HCT116 (cell line): ENCODE measurements around the gene FZR1. TPM values are rescaled to one million over a fixed set of nuclear protein-coding genes. Genes with fewer than 3 reads are reported as not detected.

Source experiments
- ATAC-seq: fragments of 200-7000 bp; cut with Tn5 transposase; 2 replicates; pipeline ENCODE4 v1.9.1; 2020; ENCODE audit warnings: mild to moderate bottlenecking, moderate library complexity
- BruUV-seq: library from RNA; stranded (reverse); fragments of 400-500 nt; replicated peaks from 2 replicates; lab custom pipeline; 2021; lab: Mats Ljungman, UMichigan
- CTCF ChIA-PET: fragments of 300-600 bp; sonication (Branson Sonifier 250); formaldehyde crosslinking; loops from one replicate; lab custom pipeline; 2021; ENCODE audit warnings: antibody characterized with exemption; lab: Charles Lee
- POLR2A ChIA-PET: fragments of 300-600, 350-600 bp; sonication (Branson Sonifier 250); formaldehyde crosslinking; loops from one replicate; lab custom pipeline; 2021; ENCODE audit warnings: antibody characterized with exemption; lab: Charles Lee
- RAD21 ChIA-PET, 2 experiments: fragments of 300-600 bp; sonication (Branson Sonifier 250); formaldehyde crosslinking; loops; one replicate each; lab custom pipeline; 2023; ENCODE audit warnings: low total read pairs in 2 of 2; ENCODE audit not compliant: uncharacterized antibody in 2 of 2, unreplicated experiment in 2 of 2, low non-redundant PET in 1 of 2; lab: Charles Lee
- DNase-seq: peaks from one replicate; pipeline ENCODE4 v3.0.0-alpha.2; 2010; ENCODE audit warnings: low read depth, low spot score
- H2AFZ ChIP-seq: fragments of 200-600 bp; shearing (Covaris generic), sonication (generic); 2 replicates; pipeline ENCODE4 v1.6.1; 2017; ENCODE audit warnings: low read depth, mixed run types, mixed read lengths, antibody characterized with exemption, low read length; ENCODE audit not compliant: poor library complexity, severe bottlenecking
- H3K27ac ChIP-seq: 2 replicates; pipeline ENCODE4 v1.5.1; 2012; ENCODE audit warnings: low read depth, low read length
- H3K27me3 ChIP-seq: fragments of 200-600 bp; sonication (generic); 2 replicates; pipeline ENCODE4 v1.6.1; 2016; ENCODE audit warnings: mixed run types, low read length, mixed read lengths; ENCODE audit not compliant: insufficient read depth
- H3K36me3 ChIP-seq, 2 experiments: fragments of 200-500 bp in 1 of 2; fragments of 200-600 bp in 1 of 2; sonication (Bioruptor generic) in 1 of 2; sonication (generic) in 1 of 2; 2 replicates each; pipeline versions ENCODE4 v1.5.1 to v1.6.1; 2014 to 2016; ENCODE audit warnings: low read length in 2 of 2, inconsistent platforms in 1 of 2, mixed read lengths in 1 of 2, mixed run types in 1 of 2; ENCODE audit not compliant: insufficient read depth in 2 of 2, control insufficient read depth in 1 of 2
- H3K4me1 ChIP-seq, 2 experiments: fragments of 200-600 bp in 1 of 2; sonication (generic) in 1 of 2; 2 replicates each; pipeline versions ENCODE4 v1.5.1 to v1.6.1; 2012 to 2017; ENCODE audit warnings: low read length in 2 of 2, inconsistent platforms in 1 of 2, mild to moderate bottlenecking in 1 of 2, mixed read lengths in 1 of 2, mixed run types in 1 of 2, moderate library complexity in 1 of 2; ENCODE audit not compliant: insufficient read depth in 2 of 2, control insufficient read depth in 1 of 2
- H3K4me2 ChIP-seq: fragments of 200-600 bp; sonication (generic); 2 replicates; pipeline ENCODE4 v1.6.1; 2017; ENCODE audit warnings: mixed run types, low read length, mixed read lengths
- H3K4me3 ChIP-seq, 2 experiments: fragments of 200-600 bp in 1 of 2; sonication (generic) in 1 of 2; replicated peaks in 1 of 2; 2 replicates each; pipeline ENCODE4 v1.5.1; 2011 to 2016; ENCODE audit warnings: low read length in 2 of 2, control low read depth in 1 of 2, low read depth in 1 of 2, mild to moderate bottlenecking in 1 of 2, mixed read lengths in 1 of 2, mixed run types in 1 of 2
- H3K79me2 ChIP-seq: fragments of 200-600 bp; sonication (generic); 2 replicates; pipeline ENCODE4 v1.6.1; 2017; ENCODE audit warnings: mild to moderate bottlenecking, mixed run types, low read length, moderate library complexity, mixed read lengths; ENCODE audit not compliant: insufficient read depth
- H3K9ac ChIP-seq: fragments of 200-600 bp; sonication (generic); 2 replicates; pipeline ENCODE4 v1.6.1; 2016; ENCODE audit warnings: low read length, mixed read lengths
- H3K9me2 ChIP-seq: fragments of 200-600 bp; sonication (generic), shearing (Covaris generic); 2 replicates; pipeline ENCODE4 v1.6.1; 2017; ENCODE audit warnings: mixed run types, mild to moderate bottlenecking, moderate library complexity; ENCODE audit not compliant: insufficient read depth
- H3K9me3 ChIP-seq, 2 experiments: fragments of 200-500 bp in 1 of 2; fragments of 200-600 bp in 1 of 2; sonication (Bioruptor generic) in 1 of 2; sonication (generic) in 1 of 2; 2 replicates each; pipeline ENCODE4 v1.6.1; 2014 to 2017; ENCODE audit warnings: low read length in 2 of 2, mixed read lengths in 2 of 2, inconsistent platforms in 1 of 2, low read depth in 1 of 2, mild to moderate bottlenecking in 1 of 2, mixed run types in 1 of 2, moderate library complexity in 1 of 2; ENCODE audit not compliant: control insufficient read depth in 1 of 2, insufficient read depth in 1 of 2
- H4K20me1 ChIP-seq: fragments of 200-600 bp; sonication (generic), shearing (Covaris generic); 2 replicates; pipeline ENCODE4 v1.6.1; 2017; ENCODE audit warnings: mixed run types, mild to moderate bottlenecking, moderate library complexity; ENCODE audit not compliant: insufficient read depth
- CTCF ChIP-seq, 3 experiments: fragments of 200-600 bp in 1 of 3; sonication (generic) in 1 of 3; IDR thresholded peaks in 2 of 3; conservative IDR thresholded peaks in 1 of 3; 2 replicates each; pipeline ENCODE4 v1.5.1; 2012 to 2017; ENCODE audit warnings: low read depth in 2 of 3, low read length in 2 of 3, antibody characterized with exemption in 1 of 3, borderline replicate concordance in 1 of 3, control low read depth in 1 of 3, mild to moderate bottlenecking in 1 of 3, mixed read lengths in 1 of 3, mixed run types in 1 of 3, moderate library complexity in 1 of 3; ENCODE audit not compliant: insufficient read depth in 1 of 3
- EGR1 ChIP-seq: IDR thresholded peaks from 2 replicates; pipeline ENCODE4 v1.6.1; 2012; ENCODE audit warnings: low read depth
- ELF1 ChIP-seq: IDR thresholded peaks from 2 replicates; pipeline ENCODE4 v1.6.1; 2012; ENCODE audit warnings: low read depth, borderline replicate concordance
- SP1 ChIP-seq: IDR thresholded peaks from 2 replicates; pipeline ENCODE4 v1.6.1; 2012; ENCODE audit warnings: low read depth
- ZNF274 ChIP-seq: fragments of 200-500 bp; sonication (Bioruptor generic); IDR thresholded peaks from 2 replicates; pipeline ENCODE4 v1.6.1; 2014; ENCODE audit warnings: mild to moderate bottlenecking, low read depth, low read length, inconsistent platforms
- intact Hi-C: fragments of 100-400 bp; cut with micrococcal nuclease; formaldehyde crosslinking; loops from 2 replicates; pipeline ENCODE4 v1.10.0; 2022
- total RNA-seq: library from RNA; stranded (reverse); gene quantifications from one replicate; pipeline ENCODE4 v1.2.1, GENCODE V29; 2021; ENCODE audit not compliant: unreplicated experiment

FZR1 gene
- total RNA-seq, 1 experiment from 2014 or later, result 60.3 TPM

- POLR2A ChIA-PET, result interaction anchor here (0.9 kb wide), 1 partner anchor 1096 kb away, joined by 3 read pairs; no protein-coding TSS in a partner anchor
- ATAC-seq (no peak), DNase-seq (no peak)
- H3K9me2 ChIP-seq, result no peaks in the 10 kb centered on the region
- no peak overlapping the region; the same call in 1 of the 2 replicates for H3K27ac ChIP-seq
- no peak overlapping the region for H3K4me2 ChIP-seq
- peaks cover 11 to 17% of the 10 kb centered on the region in 2 experiments for H3K36me3 ChIP-seq
- BruUV-seq, result no TSS peak
- RAD21 ChIA-PET, result no interaction called here
- H3K9ac ChIP-seq, result no peak overlapping the region
- H3K4me3 ChIP-seq, result no peak overlapping the region
- CTCF ChIA-PET, result no interaction called here
- no peak overlapping the region for H2AFZ ChIP-seq
- TF ChIP-seq EGR1 (no peak), ZNF274 (no peak), CTCF (IDR thresholded peaks at IDR 0.05 in 2 of 3, conservative IDR thresholded peaks at IDR 0.05 in 1 of 3; ENCODE audit: borderline replicate concordance in 1 of 3, insufficient read depth in 1 of 3, low read depth in 2 of 3, low read length in 2 of 3) (no peak), SP1 (no peak), ELF1 (no peak)
- H3K79me2 ChIP-seq, result peaks cover 6% of the 10 kb centered on the region; the same call in 1 of the 2 replicates
- H3K4me1 ChIP-seq, result peaks cover 3 to 24% of the 10 kb centered on the region in 2 experiments; a peak in 3 of 4 replicates
- intact Hi-C loops, result no loop called here
- H3K9me3 ChIP-seq, result no peaks in the 10 kb centered on the region
- peaks cover 5% of the 10 kb centered on the region; the same call in 1 of the 2 replicates for H4K20me1 ChIP-seq
- no peaks in the 10 kb centered on the region for H3K27me3 ChIP-seq
These were observed 37.3 kb downstream of the FZR1 start for GRCh38 chr19:3543150-3544057.
